HG03175 (cell line): ENCODE results near the gene ZMYM2.

Experiments
- ATAC-seq: cut with Tn5 transposase; IDR thresholded peaks from one replicate; pipeline ENCODE4 v1.9.1; 2021; ENCODE audit warnings: mild to moderate bottlenecking, moderate library complexity; ENCODE audit not compliant: unreplicated experiment

The ZMYM2 gene

GRCh38 chr13:20131057-20131832 lies 172.7 kb downstream of the ZMYM2 start:
- no peak for ATAC-seq

- ATAC-seq = no peak
Observed at GRCh38 chr13:20132052-20132634, 173.6 kb downstream of the ZMYM2 start.

GRCh38 chr13:20134732-20135131 lies 176.2 kb downstream of the ZMYM2 start:
- no peak for ATAC-seq

GRCh38 chr13:20136781-20137703 lies 178.5 kb downstream of the ZMYM2 start:
- ATAC-seq = no peak

GRCh38 chr13:20137875-20138274 lies 179.3 kb downstream of the ZMYM2 start:
- no peak for ATAC-seq

GRCh38 chr13:20140487-20140886 lies 182.0 kb downstream of the ZMYM2 start:
- ATAC-seq = no peak
